ENCODE results near the gene LRTM2.

LRTM2 gene

DNA sequence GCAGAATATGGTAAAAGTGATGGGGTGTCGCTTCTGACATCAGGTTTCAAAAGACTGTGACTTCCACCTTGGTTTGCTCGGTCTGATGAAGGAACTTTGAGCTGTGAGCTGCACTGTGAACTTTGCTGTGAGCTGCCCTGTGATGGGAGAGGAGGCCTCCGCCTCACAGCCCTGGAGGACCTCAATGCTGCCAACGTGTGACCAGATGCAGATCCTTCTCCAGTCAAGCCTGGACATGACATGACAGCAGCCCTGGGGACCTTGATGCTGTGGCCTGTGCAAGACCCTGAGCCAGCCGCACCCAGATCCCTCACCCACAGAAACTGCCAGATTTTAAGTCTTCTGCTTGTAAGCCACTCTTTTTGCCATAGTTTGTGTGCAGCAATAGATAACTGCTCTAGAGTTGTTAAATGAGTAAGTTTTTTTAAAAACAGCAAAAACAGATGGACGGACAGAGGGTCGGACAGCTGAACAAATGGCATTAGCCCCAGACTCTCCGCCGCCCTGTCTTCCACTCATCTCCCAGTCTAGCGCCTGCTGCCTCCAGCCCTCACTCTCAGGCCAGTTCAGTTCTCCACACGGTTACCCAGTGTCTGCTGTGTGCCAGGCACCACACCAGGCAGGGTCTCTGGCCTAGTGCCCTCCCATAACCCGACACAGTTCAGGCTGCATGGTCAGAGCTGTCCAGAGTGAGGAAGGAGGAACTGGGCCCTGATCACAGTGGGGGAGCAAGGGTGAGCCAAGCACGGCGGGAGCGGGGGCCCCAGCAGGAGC lies 13.1 kb upstream of the LRTM2 start:
- Histone ChIP-seq H4K20me1 (no peaks in the 10 kb centered on the region), H3K9ac (peak overlapping the region; percentile 58 to 97 (median 92); a peak in 19 of 22 replicates), H3K4me3 (peak overlapping the region in 8 of 10 experiments; percentile 61 to 79 (median 69); a peak in 14 of 20 replicates), H3K4me2 (peak overlapping the region; percentile 77 to 99 (median 97)), H3K36me3 (peaks cover 0 to 43% (median 9%) of the 10 kb centered on the region in 11 experiments; a peak in 10 of 22 replicates), H3K9me3 (replicated peaks in 1 of 11) (no peaks in the 10 kb centered on the region), H3K4me1 (peaks cover 98 to 100% (median 100%) of the 10 kb centered on the region in 10 experiments), H3K27ac (peak overlapping the region; percentile 64 to 100 (median 97); a peak in 21 of 22 replicates), H3K27me3 (no peaks in the 10 kb centered on the region)
- TF ChIP-seq Cebpa-rat (IDR thresholded peaks at IDR 0.05), result no peak

DNA sequence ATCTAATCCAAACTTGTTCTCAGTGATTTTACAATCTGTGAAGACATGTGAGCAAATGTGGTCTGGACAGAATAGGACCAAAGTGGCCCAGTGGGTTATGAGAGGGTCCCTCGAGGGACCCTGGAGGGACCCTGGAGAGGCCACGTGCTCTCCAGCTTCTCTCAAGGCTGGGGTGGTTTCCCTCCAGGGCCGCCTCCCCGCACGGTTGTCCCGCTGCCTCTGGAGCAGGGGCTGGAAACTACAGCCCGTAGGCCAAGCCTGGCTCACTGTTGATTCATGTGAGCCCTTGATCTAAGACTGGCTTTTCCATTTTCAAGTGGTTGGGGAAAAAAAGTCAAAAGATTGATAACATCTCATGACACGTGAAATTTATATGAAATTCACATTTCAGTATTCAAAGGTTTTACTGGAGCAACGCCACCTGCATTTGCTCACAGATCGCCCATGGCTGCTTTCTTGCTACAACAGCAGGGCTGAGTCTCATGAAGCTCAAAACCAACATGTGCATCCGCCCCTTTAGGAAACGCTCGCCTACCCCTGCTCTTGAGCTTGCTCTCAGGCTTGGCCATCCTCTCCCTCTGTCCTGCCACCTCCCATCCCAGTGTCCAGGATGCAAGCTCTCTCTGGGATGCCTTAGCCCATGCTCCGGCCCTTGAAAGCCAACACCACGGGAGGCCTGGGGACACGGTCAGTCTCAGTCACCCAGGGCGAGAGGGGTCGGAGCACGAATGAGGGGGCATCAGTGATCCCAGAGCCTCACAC lies 12.1 kb upstream of the LRTM2 start:
- Histone ChIP-seq H3K4me3 (peak overlapping the region; percentile 14 to 79 (median 66); a peak in 18 of 20 replicates), H3K4me2 (peak overlapping the region; percentile 77 to 99 (median 97)), H3K4me1 (peaks cover 97 to 100% (median 99%) of the 10 kb centered on the region in 10 experiments), H3K9ac (peak overlapping the region; percentile 58 to 97 (median 92); a peak in 21 of 22 replicates), H4K20me1 (no peaks in the 10 kb centered on the region), H3K27ac (peak overlapping the region; percentile 59 to 100 (median 97); a peak in 21 of 22 replicates), H3K36me3 (peaks cover 0 to 34% (median 9%) of the 10 kb centered on the region in 11 experiments; a peak in 10 of 22 replicates), H3K9me3 (replicated peaks in 1 of 11) (no peaks in the 10 kb centered on the region), H3K27me3 (no peaks in the 10 kb centered on the region)
- no peak for TF ChIP-seq Cebpa-rat (IDR thresholded peaks at IDR 0.05)

DNA sequence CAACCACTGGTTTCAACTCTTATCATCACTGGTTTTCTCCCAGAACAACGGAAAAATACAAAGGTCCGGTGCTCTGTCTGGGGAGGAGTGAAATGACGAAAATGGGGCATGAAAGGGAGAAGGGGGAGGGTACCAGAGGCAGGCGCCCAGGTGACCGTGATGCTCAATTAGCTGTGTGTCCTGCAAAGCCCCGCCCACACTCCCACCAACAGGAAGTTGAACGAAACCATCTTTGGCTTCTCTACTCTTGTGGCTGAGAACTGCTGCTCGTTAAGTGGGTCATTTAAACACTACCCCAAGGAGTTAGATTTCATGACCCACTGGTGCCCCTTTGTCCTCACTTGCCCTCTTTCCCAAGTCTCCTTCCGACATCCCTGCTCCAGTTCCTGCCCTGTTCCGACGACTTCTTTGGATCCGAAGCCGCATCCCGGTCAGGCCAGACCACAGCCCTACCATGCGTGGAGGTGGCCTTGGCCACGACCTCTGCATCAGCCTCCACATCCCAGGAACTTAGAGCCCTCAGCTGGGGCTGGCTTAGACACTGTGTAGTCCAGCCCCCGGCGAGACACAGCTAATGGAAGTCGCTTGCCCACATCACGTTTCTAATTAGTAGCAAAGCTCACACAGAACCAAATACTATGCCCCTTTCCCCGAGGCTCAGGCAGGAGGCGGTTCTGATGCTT lies 11.4 kb upstream of the LRTM2 start:
- Histone ChIP-seq H3K4me1 (peaks cover 97 to 100% (median 99%) of the 10 kb centered on the region in 10 experiments), H3K36me3 (peaks cover 0 to 27% (median 7%) of the 10 kb centered on the region in 11 experiments; a peak in 9 of 22 replicates), H4K20me1 (no peaks in the 10 kb centered on the region), H3K27ac (peak overlapping the region; percentile 66 to 100 (median 97)), H3K9me3 (replicated peaks in 1 of 11) (no peaks in the 10 kb centered on the region), H3K4me2 (peak overlapping the region; percentile 77 to 99 (median 97)), H3K27me3 (no peaks in the 10 kb centered on the region), H3K4me3 (peak overlapping the region; percentile 48 to 79 (median 66); a peak in 18 of 20 replicates), H3K9ac (peak overlapping the region; percentile 84 to 97 (median 92))
- no peak for TF ChIP-seq Cebpa-rat (IDR thresholded peaks at IDR 0.05)

DNA sequence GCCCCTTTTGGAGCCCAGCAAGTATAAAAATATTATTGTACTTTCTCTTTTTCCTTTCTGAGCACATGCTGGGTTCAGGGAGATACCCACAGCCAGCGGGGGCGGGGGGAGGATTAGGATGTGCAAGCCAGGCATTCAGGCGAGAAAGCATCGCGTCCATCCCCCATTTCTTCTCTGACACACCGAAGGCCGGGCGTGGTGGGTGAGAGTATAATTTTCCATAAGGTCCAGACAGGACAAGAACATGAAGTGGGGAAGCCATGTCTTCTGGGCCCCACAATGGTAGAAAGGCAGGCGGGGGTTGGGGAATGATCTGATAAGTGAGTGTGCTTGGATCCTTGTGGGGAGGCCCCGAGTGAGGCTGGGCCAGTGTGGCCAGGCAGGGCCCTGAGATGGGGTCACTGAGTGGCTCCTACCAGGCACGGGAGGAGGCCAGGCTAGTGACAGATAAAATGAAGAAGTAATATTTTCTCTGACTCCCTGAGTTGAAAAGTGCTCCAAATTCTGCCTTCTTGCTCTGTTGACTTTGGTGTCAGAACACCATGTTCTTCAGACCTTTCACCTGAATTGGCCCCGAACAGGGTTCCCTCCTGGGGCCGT lies 10.7 kb upstream of the LRTM2 start:
- Histone ChIP-seq H3K9ac (peak overlapping the region; percentile 84 to 97 (median 92)), H3K36me3 (peaks cover 0 to 23% (median 4%) of the 10 kb centered on the region in 11 experiments; a peak in 9 of 22 replicates), H3K4me3 (peak overlapping the region; percentile 48 to 79 (median 66)), H3K9me3 (replicated peaks in 1 of 11) (no peaks in the 10 kb centered on the region), H3K27ac (peak overlapping the region; percentile 66 to 100 (median 97)), H3K4me1 (peaks cover 97 to 100% (median 100%) of the 10 kb centered on the region in 10 experiments), H4K20me1 (no peaks in the 10 kb centered on the region), H3K4me2 (peak overlapping the region; percentile 77 to 99 (median 97)), H3K27me3 (no peaks in the 10 kb centered on the region)
- TF ChIP-seq Cebpa-rat (IDR thresholded peaks at IDR 0.05), result no peak

DNA sequence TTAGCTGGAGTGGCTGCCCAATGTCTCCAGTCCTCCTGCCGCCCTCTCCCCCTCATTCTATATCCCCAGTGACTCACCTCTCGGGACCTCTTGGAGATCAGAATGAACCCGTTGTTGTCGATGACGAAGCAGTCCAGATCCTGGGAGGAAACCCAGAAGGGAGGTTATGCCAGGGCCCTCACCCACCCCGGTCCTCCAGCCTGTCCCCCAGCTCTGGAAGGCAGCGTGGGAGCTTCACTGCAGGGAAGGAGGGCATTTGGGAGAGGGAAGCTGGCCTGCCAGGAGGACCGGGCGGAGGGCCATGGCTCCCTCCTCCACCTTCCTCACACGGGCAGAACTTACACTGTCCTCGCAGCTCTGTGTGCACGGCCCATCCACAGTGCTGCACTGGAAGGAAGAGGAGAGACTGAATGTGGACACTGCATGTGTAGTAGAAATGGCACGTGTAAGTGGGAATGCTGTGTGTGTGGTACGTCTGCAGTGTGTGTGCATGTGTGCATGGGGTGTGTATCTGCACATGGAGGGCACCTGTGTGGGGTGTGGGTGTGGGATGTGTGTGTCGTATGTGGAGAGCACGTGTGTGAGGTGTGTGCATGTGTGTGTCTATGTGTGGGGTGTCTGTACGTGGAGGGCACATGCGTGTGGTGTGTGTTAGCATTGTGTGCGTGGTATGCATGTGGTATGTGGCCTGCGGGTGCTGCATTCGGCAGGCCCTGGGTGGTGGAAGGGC lies 10.0 kb upstream of the LRTM2 start:
- Histone ChIP-seq H3K4me3 (peak overlapping the region; percentile 48 to 79 (median 66)), H3K36me3 (peaks cover 0 to 17% (median 0%) of the 10 kb centered on the region in 11 experiments; a peak in 7 of 22 replicates), H3K27ac (peak overlapping the region; percentile 91 to 100 (median 97)), H3K27me3 (no peaks in the 10 kb centered on the region), H3K4me1 (peaks cover 97 to 100% (median 100%) of the 10 kb centered on the region in 10 experiments), H3K9me3 (replicated peaks in 1 of 11) (no peaks in the 10 kb centered on the region), H3K9ac (peak overlapping the region; percentile 84 to 97 (median 92)), H3K4me2 (peak overlapping the region; percentile 77 to 99 (median 97)), H4K20me1 (no peaks in the 10 kb centered on the region)
- TF ChIP-seq Cebpa-rat (IDR thresholded peaks at IDR 0.05), result no peak

DNA sequence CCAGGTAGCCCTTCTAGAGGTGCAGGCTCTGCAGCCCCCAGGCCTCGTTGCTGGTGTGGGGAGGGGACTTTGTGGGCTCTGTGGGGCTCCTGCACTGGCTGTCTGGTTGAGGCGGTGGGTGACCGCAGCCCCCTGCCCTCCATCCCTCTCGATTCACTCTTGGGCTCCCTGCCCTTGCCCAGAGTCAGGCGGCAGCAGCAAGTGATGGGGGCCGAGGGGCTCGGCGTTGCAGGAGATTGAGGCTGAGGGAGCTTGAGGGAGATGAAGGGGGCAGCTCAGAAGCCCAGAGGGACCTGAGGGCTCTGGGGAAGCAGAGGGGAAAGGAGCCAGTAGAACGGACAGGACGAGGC lies 9.5 kb upstream of the LRTM2 start:
- Histone ChIP-seq H3K4me1 (peaks cover 97 to 100% (median 100%) of the 10 kb centered on the region in 10 experiments), H3K9ac (peak overlapping the region; percentile 84 to 97 (median 92))

DNA sequence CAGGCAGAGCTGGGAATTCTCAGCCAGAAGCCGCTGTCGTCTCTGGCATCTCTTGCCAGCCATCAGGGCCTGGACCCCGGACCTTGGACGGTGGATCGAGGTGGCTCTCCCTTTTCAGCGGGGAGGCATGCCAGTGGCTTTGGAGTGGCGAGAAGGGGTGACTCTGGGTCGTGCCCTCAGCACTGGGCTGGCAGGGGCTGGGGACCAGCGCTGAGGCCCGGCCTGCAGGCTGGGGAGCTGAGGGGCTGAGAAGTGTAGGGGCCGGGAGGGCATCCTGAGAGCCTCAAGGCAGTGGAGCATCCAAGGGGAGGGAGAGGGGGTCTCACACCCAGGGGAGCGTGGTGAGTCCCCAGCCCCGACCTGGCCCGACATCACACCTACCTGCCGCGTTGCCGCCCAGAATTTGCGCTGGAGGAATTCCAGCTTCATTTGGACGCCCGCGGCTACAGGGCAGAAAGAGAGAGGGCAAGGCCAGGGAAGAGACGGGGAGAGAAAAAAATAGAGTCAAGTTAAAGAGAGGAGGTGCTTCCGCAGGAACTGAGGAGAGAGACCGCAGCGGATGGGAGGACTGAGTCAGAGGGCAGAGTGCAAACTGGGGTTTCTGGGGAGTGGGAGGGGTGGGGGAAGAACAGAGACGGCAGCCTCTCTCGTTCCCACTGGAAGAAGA lies 9.0 kb upstream of the LRTM2 start:
- TF ChIP-seq Cebpa-rat (IDR thresholded peaks at IDR 0.05), result no peak

More for the DNA sequence above, 9.5 kb upstream of the LRTM2 start:
- H4K20me1 ChIP-seq, result no peaks in the 10 kb centered on the region
- peak overlapping the region; percentile 48 to 79 (median 66) for H3K4me3 ChIP-seq
- no peaks in the 10 kb centered on the region for H3K27me3 ChIP-seq
- TF ChIP-seq Cebpa-rat (IDR thresholded peaks at IDR 0.05), result no peak
- peak overlapping the region; percentile 91 to 100 (median 97) for H3K27ac ChIP-seq
- no peaks in the 10 kb centered on the region for H3K9me3 ChIP-seq (replicated peaks in 1 of 11)
- H3K4me2 ChIP-seq, result peak overlapping the region; percentile 77 to 99 (median 97)
- peaks cover 0 to 17% (median 0%) of the 10 kb centered on the region in 11 experiments; a peak in 7 of 22 replicates for H3K36me3 ChIP-seq

More for the DNA sequence above, 9.0 kb upstream of the LRTM2 start:
- Histone ChIP-seq H4K20me1 (no peaks in the 10 kb centered on the region), H3K9ac (peak overlapping the region; percentile 84 to 97 (median 92)), H3K36me3 (peaks cover 0 to 17% (median 0%) of the 10 kb centered on the region in 11 experiments; a peak in 7 of 22 replicates), H3K27ac (peak overlapping the region; percentile 91 to 100 (median 97)), H3K4me3 (peak overlapping the region; percentile 48 to 79 (median 66)), H3K9me3 (replicated peaks in 1 of 11) (no peaks in the 10 kb centered on the region), H3K4me1 (peaks cover 97 to 100% (median 100%) of the 10 kb centered on the region in 10 experiments), H3K27me3 (no peaks in the 10 kb centered on the region), H3K4me2 (peak overlapping the region; percentile 77 to 99 (median 97))

Measured in BLaER1 treated with 17β-estradiol and CSF1 and Interleukin-3, amounts not matched to agents 10 nM and 100 nM (cell line).